HEK293 (cell line): ENCODE results near the gene C19orf25.

Source experiments
- GLI4 ChIP-seq: fragments of 450-650 bp; formaldehyde crosslinking; IDR thresholded peaks from 2 replicates; pipeline ENCODE4 v1.5.1; 2016; ENCODE audit warnings: missing biosample characterization, missing genetic modification characterization
- HOXC10 ChIP-seq: sonication (generic); formaldehyde crosslinking; IDR thresholded peaks from 2 replicates; pipeline ENCODE4 v1.8.1; 2023; ENCODE audit warnings: mild to moderate bottlenecking, missing genetic modification reagents
- IKZF3 ChIP-seq: fragments of 450-650 bp; IDR thresholded peaks from 2 replicates; pipeline ENCODE4 v1.5.0; 2018; ENCODE audit warnings: missing biosample characterization, mild to moderate bottlenecking, missing genetic modification characterization, moderate library complexity
- KLF17 ChIP-seq: fragments of 450-650 bp; formaldehyde crosslinking; IDR thresholded peaks from 2 replicates; pipeline ENCODE4 v1.5.1; 2016; ENCODE audit warnings: missing biosample characterization, missing genetic modification characterization
- MYNN ChIP-seq: fragments of 450-650 bp; formaldehyde crosslinking; IDR thresholded peaks from 2 replicates; pipeline ENCODE4 v1.5.1; 2016; ENCODE audit warnings: missing biosample characterization, missing genetic modification characterization, borderline replicate concordance
- PRDM4 ChIP-seq: fragments of 450-650 bp; formaldehyde crosslinking; IDR thresholded peaks from 2 replicates; pipeline ENCODE4 v1.5.1; 2017; ENCODE audit warnings: missing biosample characterization, missing genetic modification characterization
- REPIN1 ChIP-seq: fragments of 450-650 bp; formaldehyde crosslinking; IDR thresholded peaks from 2 replicates; pipeline ENCODE4 v1.5.1; 2017; ENCODE audit warnings: missing biosample characterization, missing genetic modification characterization, low read depth
- TCF7L2 ChIP-seq: IDR thresholded peaks from 2 replicates; pipeline ENCODE4 v1.6.1; 2011; ENCODE audit warnings: low read depth, mild to moderate bottlenecking, inconsistent platforms, low read length, moderate library complexity, borderline replicate concordance
- ZBTB17 ChIP-seq: fragments of 450-650 bp; formaldehyde crosslinking; IDR thresholded peaks from 2 replicates; pipeline ENCODE4 v1.5.1; 2016; ENCODE audit warnings: missing biosample characterization, missing genetic modification characterization
- ZBTB21 ChIP-seq: fragments of 450-650 bp; formaldehyde crosslinking; IDR thresholded peaks from 2 replicates; pipeline ENCODE4 v1.5.1; 2017; ENCODE audit warnings: missing biosample characterization, missing genetic modification characterization
- ZEB2 ChIP-seq: fragments of 450-650 bp; formaldehyde crosslinking; IDR thresholded peaks from 2 replicates; pipeline ENCODE4 v1.5.1; 2016; ENCODE audit warnings: missing biosample characterization, missing genetic modification characterization
- ZFHX2 ChIP-seq: fragments of 450-650 bp; formaldehyde crosslinking; conservative IDR thresholded peaks from 2 replicates; pipeline ENCODE4 v1.5.1; 2016; ENCODE audit warnings: missing biosample characterization, missing genetic modification characterization
- ZFP37 ChIP-seq: fragments of 450-650 bp; formaldehyde crosslinking; IDR thresholded peaks from 2 replicates; pipeline ENCODE4 v1.5.1; 2016; ENCODE audit warnings: missing biosample characterization, missing genetic modification characterization
- ZIC2 ChIP-seq: fragments of 450-650 bp; formaldehyde crosslinking; IDR thresholded peaks from 2 replicates; pipeline ENCODE4 v1.5.1; 2016; ENCODE audit warnings: missing biosample characterization, missing genetic modification characterization
- ZNF10 ChIP-seq: fragments of 450-650 bp; formaldehyde crosslinking; IDR thresholded peaks from 2 replicates; pipeline ENCODE4 v1.5.1; 2017; ENCODE audit warnings: missing biosample characterization, missing genetic modification characterization
- ZNF280C ChIP-seq: fragments of 450-650 bp; formaldehyde crosslinking; IDR thresholded peaks from 2 replicates; pipeline ENCODE4 v1.5.1; 2016; ENCODE audit warnings: missing biosample characterization, missing genetic modification characterization
- ZNF426 ChIP-seq: fragments of 450-650 bp; formaldehyde crosslinking; IDR thresholded peaks from 2 replicates; pipeline ENCODE4 v1.5.1; 2017; ENCODE audit warnings: missing biosample characterization, missing genetic modification characterization, mild to moderate bottlenecking, inconsistent platforms, moderate library complexity
- ZNF510 ChIP-seq: fragments of 450-650 bp; formaldehyde crosslinking; IDR thresholded peaks from 2 replicates; pipeline ENCODE4 v1.5.1; 2018; ENCODE audit warnings: mild to moderate bottlenecking, missing genetic modification characterization, missing biosample characterization; ENCODE audit not compliant: insufficient replicate concordance
- ZNF561 ChIP-seq: fragments of 450-650 bp; IDR thresholded peaks from 2 replicates; pipeline ENCODE4 v1.5.1; 2018; ENCODE audit warnings: missing biosample characterization, missing genetic modification characterization, borderline replicate concordance
- ZNF629 ChIP-seq: fragments of 450-650 bp; formaldehyde crosslinking; IDR thresholded peaks from 2 replicates; pipeline ENCODE4 v1.5.1; 2017; ENCODE audit warnings: missing biosample characterization, missing genetic modification characterization
- ZNF747 ChIP-seq: fragments of 450-650 bp; formaldehyde crosslinking; IDR thresholded peaks from 2 replicates; pipeline ENCODE4 v1.5.1; 2016; ENCODE audit warnings: missing biosample characterization, missing genetic modification characterization
- TF ChIP-seq, protein P1 (sequence below): fragments of 450-650 bp; formaldehyde crosslinking; IDR thresholded peaks from 2 replicates; pipeline ENCODE4 v1.5.1; 2016; ENCODE audit warnings: missing biosample characterization, missing genetic modification characterization, borderline replicate concordance
- TF ChIP-seq, protein P2 (sequence below): fragments of 450-650 bp; formaldehyde crosslinking; IDR thresholded peaks from 2 replicates; pipeline ENCODE4 v1.5.1; 2017; ENCODE audit warnings: missing biosample characterization, mild to moderate bottlenecking, missing genetic modification characterization, moderate library complexity
- TF ChIP-seq, protein P3 (sequence below): fragments of 450-650 bp; formaldehyde crosslinking; IDR thresholded peaks from 2 replicates; pipeline ENCODE4; 2016; ENCODE audit warnings: missing biosample characterization, missing genetic modification characterization

C19orf25 gene

GRCh38 chr19:1503089-1503924 is 24.3 kb upstream of the C19orf25 start (continued):
- TF ChIP-seq ZNF280C (tag by site-specific recombination) (no peak), MYNN (tag by site-specific recombination) (no peak), ZNF629 (no peak; the same call in none of the 2 replicates), ZNF510 (tag by site-specific recombination) (no peak), GLI4 (tag by site-specific recombination) (no peak), HOXC10 (CRISPR knock-in tag) (no peak), IKZF3 (tag by site-specific recombination) (peak; percentile 30; the same call in 1 of the 2 replicates), ZNF10 (peak; percentile 31; the same call in 1 of the 2 replicates), ZFP37 (0 out of 2 replicates have a peak, but pooled peaks have one; percentile 45), KLF17 (tag by site-specific recombination) (peak; percentile 72), ZEB2 (tag by site-specific recombination) (peak; percentile 84), REPIN1 (tag by site-specific recombination) (no peak), ZBTB21 (tag by site-specific recombination) (peak; percentile 55; the same call in 1 of the 2 replicates), TCF7L2 (no peak), ZFHX2 (peak; percentile 76), PRDM4 (tag by site-specific recombination) (peak; percentile 100), ZNF561 (tag by site-specific recombination) (peak; percentile 61; the same call in 1 of the 2 replicates), ZBTB17 (no peak), ZNF426 (no peak), ZIC2 (peak; percentile 91), ZNF747 (tag by site-specific recombination) (no peak)
- TF ChIP-seq, protein P1, sequence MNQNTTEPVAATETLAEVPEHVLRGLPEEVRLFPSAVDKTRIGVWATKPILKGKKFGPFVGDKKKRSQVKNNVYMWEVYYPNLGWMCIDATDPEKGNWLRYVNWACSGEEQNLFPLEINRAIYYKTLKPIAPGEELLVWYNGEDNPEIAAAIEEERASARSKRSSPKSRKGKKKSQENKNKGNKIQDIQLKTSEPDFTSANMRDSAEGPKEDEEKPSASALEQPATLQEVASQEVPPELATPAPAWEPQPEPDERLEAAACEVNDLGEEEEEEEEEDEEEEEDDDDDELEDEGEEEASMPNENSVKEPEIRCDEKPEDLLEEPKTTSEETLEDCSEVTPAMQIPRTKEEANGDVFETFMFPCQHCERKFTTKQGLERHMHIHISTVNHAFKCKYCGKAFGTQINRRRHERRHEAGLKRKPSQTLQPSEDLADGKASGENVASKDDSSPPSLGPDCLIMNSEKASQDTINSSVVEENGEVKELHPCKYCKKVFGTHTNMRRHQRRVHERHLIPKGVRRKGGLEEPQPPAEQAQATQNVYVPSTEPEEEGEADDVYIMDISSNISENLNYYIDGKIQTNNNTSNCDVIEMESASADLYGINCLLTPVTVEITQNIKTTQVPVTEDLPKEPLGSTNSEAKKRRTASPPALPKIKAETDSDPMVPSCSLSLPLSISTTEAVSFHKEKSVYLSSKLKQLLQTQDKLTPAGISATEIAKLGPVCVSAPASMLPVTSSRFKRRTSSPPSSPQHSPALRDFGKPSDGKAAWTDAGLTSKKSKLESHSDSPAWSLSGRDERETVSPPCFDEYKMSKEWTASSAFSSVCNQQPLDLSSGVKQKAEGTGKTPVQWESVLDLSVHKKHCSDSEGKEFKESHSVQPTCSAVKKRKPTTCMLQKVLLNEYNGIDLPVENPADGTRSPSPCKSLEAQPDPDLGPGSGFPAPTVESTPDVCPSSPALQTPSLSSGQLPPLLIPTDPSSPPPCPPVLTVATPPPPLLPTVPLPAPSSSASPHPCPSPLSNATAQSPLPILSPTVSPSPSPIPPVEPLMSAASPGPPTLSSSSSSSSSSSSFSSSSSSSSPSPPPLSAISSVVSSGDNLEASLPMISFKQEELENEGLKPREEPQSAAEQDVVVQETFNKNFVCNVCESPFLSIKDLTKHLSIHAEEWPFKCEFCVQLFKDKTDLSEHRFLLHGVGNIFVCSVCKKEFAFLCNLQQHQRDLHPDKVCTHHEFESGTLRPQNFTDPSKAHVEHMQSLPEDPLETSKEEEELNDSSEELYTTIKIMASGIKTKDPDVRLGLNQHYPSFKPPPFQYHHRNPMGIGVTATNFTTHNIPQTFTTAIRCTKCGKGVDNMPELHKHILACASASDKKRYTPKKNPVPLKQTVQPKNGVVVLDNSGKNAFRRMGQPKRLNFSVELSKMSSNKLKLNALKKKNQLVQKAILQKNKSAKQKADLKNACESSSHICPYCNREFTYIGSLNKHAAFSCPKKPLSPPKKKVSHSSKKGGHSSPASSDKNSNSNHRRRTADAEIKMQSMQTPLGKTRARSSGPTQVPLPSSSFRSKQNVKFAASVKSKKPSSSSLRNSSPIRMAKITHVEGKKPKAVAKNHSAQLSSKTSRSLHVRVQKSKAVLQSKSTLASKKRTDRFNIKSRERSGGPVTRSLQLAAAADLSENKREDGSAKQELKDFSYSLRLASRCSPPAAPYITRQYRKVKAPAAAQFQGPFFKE (tag by site-specific recombination) = no peak
- TF ChIP-seq, protein P2, sequence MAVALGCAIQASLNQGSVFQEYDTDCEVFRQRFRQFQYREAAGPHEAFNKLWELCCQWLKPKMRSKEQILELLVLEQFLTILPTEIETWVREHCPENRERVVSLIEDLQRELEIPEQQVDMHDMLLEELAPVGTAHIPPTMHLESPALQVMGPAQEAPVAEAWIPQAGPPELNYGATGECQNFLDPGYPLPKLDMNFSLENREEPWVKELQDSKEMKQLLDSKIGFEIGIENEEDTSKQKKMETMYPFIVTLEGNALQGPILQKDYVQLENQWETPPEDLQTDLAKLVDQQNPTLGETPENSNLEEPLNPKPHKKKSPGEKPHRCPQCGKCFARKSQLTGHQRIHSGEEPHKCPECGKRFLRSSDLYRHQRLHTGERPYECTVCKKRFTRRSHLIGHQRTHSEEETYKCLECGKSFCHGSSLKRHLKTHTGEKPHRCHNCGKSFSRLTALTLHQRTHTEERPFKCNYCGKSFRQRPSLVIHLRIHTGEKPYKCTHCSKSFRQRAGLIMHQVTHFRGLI = no peak
- TF ChIP-seq, protein P3, sequence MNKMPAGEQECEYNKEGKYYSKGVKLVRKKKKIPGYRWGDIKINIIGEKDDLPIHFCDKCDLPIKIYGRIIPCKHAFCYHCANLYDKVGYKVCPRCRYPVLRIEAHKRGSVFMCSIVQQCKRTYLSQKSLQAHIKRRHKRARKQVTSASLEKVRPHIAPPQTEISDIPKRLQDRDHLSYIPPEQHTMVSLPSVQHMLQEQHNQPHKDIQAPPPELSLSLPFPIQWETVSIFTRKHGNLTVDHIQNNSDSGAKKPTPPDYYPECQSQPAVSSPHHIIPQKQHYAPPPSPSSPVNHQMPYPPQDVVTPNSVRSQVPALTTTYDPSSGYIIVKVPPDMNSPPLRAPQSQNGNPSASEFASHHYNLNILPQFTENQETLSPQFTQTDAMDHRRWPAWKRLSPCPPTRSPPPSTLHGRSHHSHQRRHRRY (tag by site-specific recombination) = no peak
